ENCODE measurements around the gene IL12RB1. TPM values are rescaled to one million over a fixed set of nuclear protein-coding genes. Genes with fewer than 3 reads are reported as not detected.
A peak's percentile ranks its signal among the peaks of the same experiment; 100 is the strongest.

IL12RB1 gene
- total RNA-seq: 10 to 100 TPM; 10.1 to 14.4 TPM

GRCh38 chr19:18086590-18087138 lies at the start of gene IL12RB1:
Gene IL12RB1, minus strand, starts transcription at chr19:18086934. Its CDS starts 111 bp downstream, at chr19:18086823.
- CTCF ChIA-PET: interaction anchor here (0.7 to 1.1 kb wide), 2 partner anchors 50 to 89 kb away, joined by 3 read pairs; no protein-coding TSS in a partner anchor
- Mint-ChIP-seq H3K9me3 (no peaks in the 10 kb centered on the region), H3K4me1 (ENCODE audit: low read depth) (peaks cover 64% of the 10 kb centered on the region), H3K4me3 (peak within 1 kb of the TSS; percentile 88), H3K36me3 (ENCODE audit: low read depth) (no peaks in the 10 kb centered on the region), H3K27me3 (ENCODE audit: low read depth) (no peaks in the 10 kb centered on the region), H3K27ac (peak within 1 kb of the TSS; percentile 95)
- DNase-seq: peak; percentile 83
- intact Hi-C loops (cut with micrococcal nuclease): loop anchor here (1.0 to 5.0 kb wide), 3 partner anchors 11 to 831 kb away; partner anchors contain the start of genes COPE, DDX49 and MAST3

DNA sequence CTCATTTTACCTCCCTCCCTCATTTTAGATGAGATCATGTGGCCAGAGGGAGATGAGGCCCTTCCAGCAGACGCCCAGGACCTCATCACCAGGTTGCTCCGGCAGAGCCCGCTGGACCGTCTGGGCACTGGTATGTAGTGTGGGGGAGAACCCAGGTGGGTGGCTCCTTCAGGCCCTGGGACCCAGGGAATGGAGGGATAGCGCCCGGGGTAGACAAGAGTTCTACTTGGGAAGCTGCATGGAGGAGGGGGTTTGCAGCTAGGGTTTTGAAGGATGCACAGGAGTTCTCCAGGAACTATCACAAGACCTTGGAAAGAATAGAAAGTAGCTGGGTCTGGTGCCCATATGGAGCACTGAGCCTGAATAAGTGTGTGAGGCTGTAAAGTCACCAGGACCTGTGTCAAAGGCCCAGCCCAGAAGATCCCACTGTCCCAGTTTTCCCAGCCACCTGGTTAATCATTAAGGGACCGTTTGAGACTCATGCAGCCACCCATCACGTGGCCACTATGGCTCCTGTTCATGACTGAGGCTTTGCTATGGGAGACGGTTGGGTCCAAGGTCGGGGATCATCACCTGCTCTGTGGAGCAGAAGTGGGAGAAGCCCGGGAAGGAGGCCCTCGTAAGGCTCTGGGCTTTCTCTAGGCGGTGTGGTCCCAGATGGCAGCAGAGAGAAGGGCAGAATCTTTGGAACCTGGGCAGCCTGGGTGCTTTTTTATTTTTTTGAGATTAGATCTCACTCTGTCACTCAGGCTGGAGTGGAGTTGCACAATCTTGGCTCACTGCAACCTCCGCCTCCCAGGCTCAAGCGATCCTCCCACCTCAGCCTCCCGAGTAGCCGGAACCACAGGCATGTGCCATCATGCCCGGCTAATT lies 49.2 kb upstream of the IL12RB1 start:
- peaks cover 2% of the 10 kb centered on the region for H3K9me3 Mint-ChIP-seq
- CTCF ChIA-PET: interaction anchor here (1.4 kb wide), 1 partner anchor 116 kb away, joined by 4 read pairs; no protein-coding TSS in a partner anchor
- DNase-seq: no peak
- H3K36me3 Mint-ChIP-seq (ENCODE audit: low read depth): peaks cover 14% of the 10 kb centered on the region
- H3K27me3 Mint-ChIP-seq (ENCODE audit: low read depth): no peaks in the 10 kb centered on the region
- no peaks in the 10 kb centered on the region for H3K4me1 Mint-ChIP-seq (ENCODE audit: low read depth)
- intact Hi-C loops (cut with micrococcal nuclease): no loop called here
- no peak overlapping the region for H3K4me3 Mint-ChIP-seq
- no peak overlapping the region for H3K27ac Mint-ChIP-seq

DNA sequence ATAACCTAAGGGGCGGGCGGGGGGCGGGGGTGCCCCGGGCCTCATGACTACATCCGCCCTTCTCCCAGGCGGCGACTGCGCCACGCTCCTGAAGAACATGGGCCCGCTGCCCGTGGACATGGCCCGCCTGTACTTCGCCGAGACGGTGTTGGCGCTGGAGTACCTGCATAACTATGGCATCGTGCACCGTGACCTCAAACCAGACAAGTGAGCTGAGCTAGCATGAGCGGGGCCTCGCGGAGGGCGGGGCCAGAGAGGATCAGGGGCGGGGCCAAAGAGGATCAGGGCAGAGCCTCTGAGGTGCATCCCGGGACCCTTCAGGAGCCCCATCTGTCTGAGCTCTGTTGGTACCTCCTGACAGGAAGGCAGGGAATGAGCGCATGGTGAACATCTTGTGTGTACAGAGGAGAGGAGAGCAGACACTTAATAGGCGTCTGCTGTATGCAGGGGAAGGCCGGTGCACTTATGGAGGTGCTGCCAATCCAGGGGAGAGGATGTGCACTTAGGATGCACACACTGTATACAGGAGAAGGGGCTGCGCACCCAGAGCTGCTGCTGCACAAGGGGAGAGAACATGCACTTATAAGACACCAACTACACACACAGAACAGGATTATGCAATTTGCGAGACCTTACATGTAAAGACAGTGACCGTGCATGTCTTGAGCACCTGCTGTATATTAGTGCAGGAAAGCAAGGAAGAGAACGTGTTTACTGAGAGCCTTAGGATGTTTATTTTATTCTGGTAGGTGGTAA lies 45.3 kb upstream of the IL12RB1 start:
- peaks cover 12% of the 10 kb centered on the region for H3K36me3 Mint-ChIP-seq (ENCODE audit: low read depth)
- DNase-seq: no peak

DNA sequence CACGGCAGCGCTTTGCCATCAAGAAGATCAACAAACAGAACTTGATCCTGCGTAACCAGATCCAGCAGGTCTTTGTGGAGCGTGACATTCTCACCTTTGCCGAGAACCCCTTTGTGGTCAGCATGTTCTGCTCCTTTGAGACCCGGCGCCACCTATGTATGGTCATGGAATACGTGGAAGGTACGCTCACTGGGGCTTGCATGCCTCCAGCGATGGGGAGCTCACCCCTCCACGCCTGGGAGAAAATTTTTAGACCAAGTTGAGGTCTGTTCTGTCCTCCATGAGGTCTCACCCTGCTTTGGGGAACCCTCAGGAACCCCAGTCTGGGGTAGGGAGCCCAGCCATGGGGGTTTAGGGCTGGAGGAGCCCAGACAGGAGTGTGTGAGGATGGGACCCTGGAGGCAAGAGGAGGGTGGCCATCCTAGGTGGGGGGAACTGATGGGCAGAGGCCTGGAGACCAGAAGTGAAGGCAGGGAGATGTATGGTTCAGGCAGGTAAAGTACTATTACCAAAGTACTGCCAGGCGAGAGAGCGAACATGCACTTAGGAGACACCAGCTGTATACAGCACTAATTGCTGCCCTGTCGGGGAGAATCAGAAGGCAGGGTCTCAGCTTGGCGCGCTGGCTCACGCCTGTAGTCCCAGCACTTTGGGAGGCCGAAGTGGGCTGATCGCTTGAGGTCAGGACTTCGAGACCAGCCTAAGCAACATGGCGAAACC lies 43.9 kb upstream of the IL12RB1 start:
- no peak overlapping the region for H3K27ac Mint-ChIP-seq
- peaks cover 13% of the 10 kb centered on the region for H3K36me3 Mint-ChIP-seq (ENCODE audit: low read depth)
- H3K9me3 Mint-ChIP-seq: no peaks in the 10 kb centered on the region
- CTCF ChIA-PET: no interaction called here
- intact Hi-C loops (cut with micrococcal nuclease): no loop called here
- no peak for DNase-seq
- no peaks in the 10 kb centered on the region for H3K4me1 Mint-ChIP-seq (ENCODE audit: low read depth)
- no peak overlapping the region for H3K4me3 Mint-ChIP-seq
- no peaks in the 10 kb centered on the region for H3K27me3 Mint-ChIP-seq (ENCODE audit: low read depth)

More for the DNA sequence above, 45.3 kb upstream of the IL12RB1 start:
- CTCF ChIA-PET: no interaction called here
- Mint-ChIP-seq H3K4me1 (ENCODE audit: low read depth) (no peaks in the 10 kb centered on the region), H3K27me3 (ENCODE audit: low read depth) (no peaks in the 10 kb centered on the region), H3K27ac (no peak overlapping the region), H3K4me3 (no peak overlapping the region), H3K9me3 (no peaks in the 10 kb centered on the region)
- intact Hi-C loops (cut with micrococcal nuclease): no loop called here

DNA sequence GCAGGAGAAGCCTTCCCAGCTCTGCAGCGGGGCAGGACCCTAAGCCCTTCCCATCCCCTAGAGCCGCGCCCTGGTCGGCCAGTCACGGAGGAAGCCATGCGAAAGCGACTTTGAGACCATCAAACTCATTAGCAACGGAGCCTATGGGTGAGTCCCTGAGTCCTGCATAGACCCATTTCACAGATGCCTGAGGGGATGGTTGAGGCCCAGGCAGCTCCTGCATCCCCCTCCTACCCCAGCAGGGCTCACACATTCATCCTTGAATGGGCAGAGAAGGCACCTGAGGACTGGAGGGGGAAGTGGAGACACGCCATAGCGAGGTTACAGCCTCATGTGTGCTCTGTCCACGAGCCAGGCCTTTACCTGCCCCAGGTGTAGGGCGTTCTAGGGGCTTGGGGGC lies 42.1 kb upstream of the IL12RB1 start:
- intact Hi-C loops (cut with micrococcal nuclease): no loop called here
- no peaks in the 10 kb centered on the region for H3K9me3 Mint-ChIP-seq
- H3K27ac Mint-ChIP-seq: no peak overlapping the region
- no peak overlapping the region for H3K4me3 Mint-ChIP-seq
- CTCF ChIA-PET: interaction anchor here (1.0 kb wide), 1 partner anchor 20 kb away, joined by 3 read pairs; no protein-coding TSS in a partner anchor
- DNase-seq: no peak
- peaks cover 14% of the 10 kb centered on the region for H3K36me3 Mint-ChIP-seq (ENCODE audit: low read depth)
- no peaks in the 10 kb centered on the region for H3K4me1 Mint-ChIP-seq (ENCODE audit: low read depth)
- no peaks in the 10 kb centered on the region for H3K27me3 Mint-ChIP-seq (ENCODE audit: low read depth)

- H3K27me3 Mint-ChIP-seq (ENCODE audit: low read depth): no peaks in the 10 kb centered on the region
- no peaks in the 10 kb centered on the region for H3K9me3 Mint-ChIP-seq
- no peak for DNase-seq
- H3K36me3 Mint-ChIP-seq (ENCODE audit: low read depth): peaks cover 16% of the 10 kb centered on the region
- no peak overlapping the region for H3K4me3 Mint-ChIP-seq
- intact Hi-C loops (cut with micrococcal nuclease): no loop called here
- H3K4me1 Mint-ChIP-seq (ENCODE audit: low read depth): no peaks in the 10 kb centered on the region
- H3K27ac Mint-ChIP-seq: no peak overlapping the region
- CTCF ChIA-PET: interaction anchor here (0.7 to 1.0 kb wide), 2 partner anchors 15 to 19 kb away, joined by 3 read pairs; no protein-coding TSS in a partner anchor
Measured at GRCh38 chr19:18128044-18128443, 41.3 kb upstream of the IL12RB1 start.

DNA sequence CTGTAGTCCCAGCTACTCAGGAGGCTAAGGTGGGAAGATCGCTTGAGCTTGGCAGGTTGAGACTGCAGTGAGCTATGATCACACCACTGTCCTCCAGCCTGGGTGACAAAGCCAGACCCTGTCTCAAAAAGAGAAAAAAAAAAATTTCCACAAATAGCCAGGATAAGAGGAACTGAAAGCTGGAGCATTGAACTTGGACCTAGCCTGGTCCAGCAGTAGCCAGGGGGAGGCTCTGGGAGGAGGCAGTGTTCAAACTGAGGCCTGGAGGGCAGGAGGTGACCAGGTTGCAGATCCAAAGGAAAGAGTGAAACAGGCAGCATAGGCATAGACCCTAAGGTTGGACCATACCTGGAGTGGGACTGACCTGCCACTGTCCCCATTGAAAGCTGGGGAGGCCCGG lies 39.4 kb upstream of the IL12RB1 start:
- DNase-seq: no peak
- no peak overlapping the region for H3K27ac Mint-ChIP-seq
- H3K4me3 Mint-ChIP-seq: no peak overlapping the region
- H3K36me3 Mint-ChIP-seq (ENCODE audit: low read depth): peaks cover 16% of the 10 kb centered on the region
- no peaks in the 10 kb centered on the region for H3K4me1 Mint-ChIP-seq (ENCODE audit: low read depth)
- CTCF ChIA-PET: interaction anchor here (0.6 to 1.1 kb wide), 4 partner anchors 36 to 195 kb away, joined by 3 to 8 read pairs (median 4); no protein-coding TSS in a partner anchor
- no peaks in the 10 kb centered on the region for H3K27me3 Mint-ChIP-seq (ENCODE audit: low read depth)
- H3K9me3 Mint-ChIP-seq: no peaks in the 10 kb centered on the region
- intact Hi-C loops (cut with micrococcal nuclease): no loop called here

- peaks cover 10% of the 10 kb centered on the region for H3K36me3 Mint-ChIP-seq (ENCODE audit: low read depth)
- H3K9me3 Mint-ChIP-seq: no peaks in the 10 kb centered on the region
- CTCF ChIA-PET: interaction anchor here (1.0 kb wide), 1 partner anchor 12 kb away, joined by 3 read pairs; no protein-coding TSS in a partner anchor
- no peak for DNase-seq
- intact Hi-C loops (cut with micrococcal nuclease): no loop called here
- H3K4me3 Mint-ChIP-seq: no peak overlapping the region
- no peaks in the 10 kb centered on the region for H3K27me3 Mint-ChIP-seq (ENCODE audit: low read depth)
- H3K27ac Mint-ChIP-seq: no peak overlapping the region
- peaks cover 17% of the 10 kb centered on the region for H3K4me1 Mint-ChIP-seq (ENCODE audit: low read depth)
Measured at GRCh38 chr19:18123819-18124218, 37.1 kb upstream of the IL12RB1 start.

DNA sequence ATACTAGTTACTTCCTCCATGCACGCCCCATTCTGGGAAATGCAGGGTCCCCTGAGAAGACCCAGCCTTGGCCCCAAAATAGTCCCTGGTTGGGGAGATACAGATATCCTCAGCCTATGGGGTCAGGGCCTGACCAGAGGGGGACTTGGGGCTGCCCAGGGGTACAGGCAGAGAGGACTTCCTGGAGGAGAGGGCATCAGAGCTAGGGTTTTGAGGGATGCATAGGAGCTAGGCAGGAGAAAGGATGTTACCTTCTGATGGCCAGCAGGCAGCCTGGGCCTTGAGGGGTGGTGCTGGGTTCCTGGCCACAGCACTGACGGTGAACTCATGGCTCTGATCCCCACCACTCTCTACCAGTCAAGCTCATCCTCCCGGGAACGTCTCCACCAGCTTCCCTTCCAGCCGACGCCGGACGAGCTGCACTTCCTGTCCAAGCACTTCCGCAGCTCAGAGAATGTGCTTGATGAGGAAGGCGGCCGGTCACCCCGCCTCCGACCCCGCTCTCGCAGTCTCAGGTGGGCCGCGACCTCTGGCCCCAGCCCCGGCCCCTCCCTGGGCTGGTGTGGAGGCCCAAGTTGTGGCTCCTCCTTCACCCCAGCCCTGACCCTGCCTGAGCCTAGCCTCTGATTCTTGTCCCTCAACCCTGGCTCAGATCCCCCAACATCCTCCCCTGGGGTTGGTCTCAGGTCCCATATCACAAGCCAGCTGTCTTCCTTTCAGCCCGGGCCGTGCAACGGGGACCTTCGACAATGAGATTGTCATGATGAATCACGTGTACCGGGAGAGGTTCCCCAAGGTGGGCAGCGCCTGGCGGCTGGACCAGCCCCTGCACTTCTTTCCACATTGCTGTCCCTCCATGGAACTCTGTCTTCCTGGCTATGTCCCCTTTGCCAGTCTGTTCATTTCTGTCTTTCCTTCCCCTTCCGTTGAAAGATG lies 36.4 kb upstream of the IL12RB1 start:
- DNase-seq: no peak
- intact Hi-C loops (cut with micrococcal nuclease): no loop called here
- Mint-ChIP-seq H3K9me3 (no peaks in the 10 kb centered on the region), H3K27me3 (ENCODE audit: low read depth) (no peaks in the 10 kb centered on the region), H3K4me3 (no peak overlapping the region), H3K36me3 (ENCODE audit: low read depth) (peaks cover 8% of the 10 kb centered on the region), H3K27ac (no peak overlapping the region), H3K4me1 (ENCODE audit: low read depth) (peaks cover 24% of the 10 kb centered on the region)
- CTCF ChIA-PET: interaction anchor here (0.6 to 2.1 kb wide), 2 partner anchors 10 to 153 kb away, joined by 4 to 6 read pairs; no protein-coding TSS in a partner anchor

DNA sequence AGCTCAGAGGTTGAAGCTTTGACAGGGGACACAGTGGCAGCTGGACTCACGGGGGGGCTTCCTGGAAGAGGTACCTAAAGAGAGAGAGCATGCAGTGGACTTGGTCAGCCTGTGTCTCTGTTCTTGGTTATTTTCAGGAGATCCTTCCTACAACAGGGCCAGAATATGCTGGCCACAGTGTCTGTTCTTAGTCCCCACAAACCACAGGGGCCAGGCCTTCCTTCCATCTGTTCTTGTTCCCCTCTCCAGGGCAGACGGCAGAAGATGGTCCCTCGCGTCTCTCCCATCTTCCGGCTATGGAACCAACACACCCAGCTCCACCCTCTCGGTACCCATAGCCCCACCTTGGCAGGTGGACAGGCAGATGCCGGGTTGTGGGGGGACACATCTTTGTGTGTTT lies 35.7 kb upstream of the IL12RB1 start:
- no peak for DNase-seq
- Mint-ChIP-seq H3K27ac (no peak overlapping the region), H3K4me3 (no peak overlapping the region), H3K4me1 (ENCODE audit: low read depth) (peaks cover 26% of the 10 kb centered on the region), H3K36me3 (ENCODE audit: low read depth) (peaks cover 8% of the 10 kb centered on the region), H3K27me3 (ENCODE audit: low read depth) (no peaks in the 10 kb centered on the region), H3K9me3 (no peaks in the 10 kb centered on the region)
- CTCF ChIA-PET: interaction anchor here (0.6 to 2.1 kb wide), 2 partner anchors 9 to 152 kb away, joined by 4 to 6 read pairs; no protein-coding TSS in a partner anchor
- intact Hi-C loops (cut with micrococcal nuclease): no loop called here

GRCh38 chr19:18121166-18121565 lies 34.4 kb upstream of the IL12RB1 start:
- Mint-ChIP-seq H3K36me3 (ENCODE audit: low read depth) (peaks cover 8% of the 10 kb centered on the region), H3K27ac (peak overlapping the region; percentile 50)

More at GRCh38 chr19:18121166-18121565, 34.4 kb upstream of the IL12RB1 start:
- intact Hi-C loops (cut with micrococcal nuclease): no loop called here
- DNase-seq: no peak
- peaks cover 31% of the 10 kb centered on the region for H3K4me1 Mint-ChIP-seq (ENCODE audit: low read depth)
- no peak overlapping the region for H3K4me3 Mint-ChIP-seq
- no peaks in the 10 kb centered on the region for H3K27me3 Mint-ChIP-seq (ENCODE audit: low read depth)
- no peaks in the 10 kb centered on the region for H3K9me3 Mint-ChIP-seq
- CTCF ChIA-PET: interaction anchor here (2.1 kb wide), 2 partner anchors 8 to 47 kb away, joined by 6 read pairs; no protein-coding TSS in a partner anchor

All from activated naive CD4-positive, alpha-beta T cell treated with anti-CD3 and anti-CD28 coated beads for 36 hours (primary cell).